GM12878 (cell line): ENCODE results near the gene LURAP1L. TPM values are rescaled to one million over a fixed set of nuclear protein-coding genes. Genes with fewer than 3 reads are reported as not detected.

Experiments used
- ATAC-seq: fragments of 200-7000 bp; cut with Tn5 transposase; 3 replicates; pipeline ENCODE4 v1.9.1; 2020; ENCODE audit warnings: mild to moderate bottlenecking, moderate library complexity
- BruUV-seq: library from RNA; stranded (reverse); fragments of 400-500 nt; replicated peaks from 2 replicates; lab custom pipeline; 2021; lab: Mats Ljungman, UMichigan
- CTCF ChIA-PET: fragments of 300-600 bp; sonication (Branson Sonifier 250); formaldehyde crosslinking; extraction: SDS; loops from one replicate; lab custom pipeline; 2021; ENCODE audit warnings: inconsistent platforms; lab: Yijun Ruan, JAX
- POLR2A ChIA-PET: fragments of 350-600 bp; formaldehyde crosslinking; extraction: SDS; loops from one replicate; lab custom pipeline; 2021; ENCODE audit warnings: inconsistent platforms; lab: Charles Lee
- RAD21 ChIA-PET: fragments of 300-600 bp; sonication (Branson Sonifier 250); formaldehyde crosslinking; loops from one replicate; lab custom pipeline; 2023; ENCODE audit warnings: antibody characterized with exemption; ENCODE audit not compliant: unreplicated experiment; lab: Charles Lee
- SMC1A ChIA-PET: fragments of 300-600 bp; sonication (Branson Sonifier 250); formaldehyde crosslinking; loops from one replicate; lab custom pipeline; 2023; ENCODE audit not compliant: unreplicated experiment, uncharacterized antibody; lab: Charles Lee
- DNase-seq: peaks from one replicate; pipeline ENCODE4 v3.0.0-alpha.2; 2011; ENCODE audit warnings: low read depth, low spot score
- FAIRE-seq: peaks from 3 replicates; lab custom pipeline; 2011; peaks lifted over from hg19 to GRCh38; lab: Jason Lieb, UNC
- H2AFZ ChIP-seq: 2 replicates; pipeline ENCODE4 v1.6.0; 2011; ENCODE audit warnings: low read depth, low read length, control low read depth; ENCODE audit not compliant: control insufficient read depth
- H3K27ac ChIP-seq: 2 replicates; pipeline ENCODE4 v1.5.1; 2011; ENCODE audit warnings: control low read depth; ENCODE audit not compliant: control insufficient read depth, insufficient read depth
- H3K27me3 ChIP-seq, 2 experiments: replicated peaks in 1 of 2; 2 replicates each; pipeline versions ENCODE4 v1.6.0 to v1.6.1; 2011; ENCODE audit warnings: low read length in 1 of 2; ENCODE audit not compliant: control insufficient read depth in 2 of 2, insufficient read depth in 2 of 2
- H3K36me3 ChIP-seq, 2 experiments: 2 replicates each; pipeline ENCODE4 v1.5.1; 2011; ENCODE audit warnings: low read length in 1 of 2; ENCODE audit not compliant: control insufficient read depth in 2 of 2, insufficient read depth in 2 of 2
- H3K4me1 ChIP-seq: 2 replicates; pipeline ENCODE4 v1.6.1; 2011; ENCODE audit warnings: mild to moderate bottlenecking, low read length, moderate library complexity, mixed read lengths; ENCODE audit not compliant: control insufficient read depth, insufficient read depth
- H3K4me2 ChIP-seq: 2 replicates; pipeline ENCODE4 v1.6.0; 2011; ENCODE audit warnings: control low read depth; ENCODE audit not compliant: control insufficient read depth, insufficient read depth
- H3K4me3 ChIP-seq: fragments of 200-600 bp; sonication (generic); 2 replicates; pipeline ENCODE4 v1.5.1; 2016
- H3K79me2 ChIP-seq: 2 replicates; pipeline ENCODE4 v1.6.0; 2011; ENCODE audit warnings: low read length; ENCODE audit not compliant: control insufficient read depth, insufficient read depth
- H3K9ac ChIP-seq: 2 replicates; pipeline ENCODE4 v1.8.0; 2011; ENCODE audit warnings: low read length, control low read depth, mixed read lengths; ENCODE audit not compliant: control insufficient read depth, insufficient read depth
- H3K9me3 ChIP-seq: replicated peaks from 3 replicates; pipeline ENCODE4 v1.5.1; 2011; ENCODE audit warnings: mild to moderate bottlenecking, low read length; ENCODE audit not compliant: control insufficient read depth, insufficient read depth
- H4K20me1 ChIP-seq: 2 replicates; pipeline ENCODE4 v1.6.0; 2011; ENCODE audit not compliant: control insufficient read depth, insufficient read depth
- ATF2 ChIP-seq: IDR thresholded peaks from 2 replicates; pipeline ENCODE4 v1.6.1; 2012; ENCODE audit warnings: low read length, inconsistent platforms
- ATF7 ChIP-seq: fragments of 450-650 bp; IDR thresholded peaks from 2 replicates; pipeline ENCODE4 v1.6.1; 2016; ENCODE audit warnings: low read depth, mild to moderate bottlenecking
- BACH1 ChIP-seq: fragments of 450-650 bp; IDR thresholded peaks from 2 replicates; pipeline ENCODE4 v1.6.1; 2017; ENCODE audit warnings: mild to moderate bottlenecking, borderline replicate concordance
- BMI1 ChIP-seq: fragments of 450-650 bp; IDR thresholded peaks from 2 replicates; pipeline ENCODE4 v1.6.1; 2016; ENCODE audit warnings: mild to moderate bottlenecking, moderate library complexity, borderline replicate concordance
- CBX5 ChIP-seq: sonication (generic); IDR thresholded peaks from 2 replicates; pipeline ENCODE4 v1.6.1; 2016; ENCODE audit warnings: low read depth, moderate library complexity, mild to moderate bottlenecking, inconsistent platforms
- CHD4 ChIP-seq: fragments of 200-600 bp; sonication (generic); IDR thresholded peaks from 2 replicates; pipeline ENCODE4 v1.6.1; 2016; ENCODE audit warnings: mild to moderate bottlenecking
- EZH2 ChIP-seq: IDR thresholded peaks from 2 replicates; pipeline ENCODE4 v1.6.1; 2012; ENCODE audit warnings: low read depth, mild to moderate bottlenecking, control low read depth, inconsistent platforms, low read length, borderline replicate concordance; ENCODE audit not compliant: control insufficient read depth
- GATAD2B ChIP-seq: fragments of 450-650 bp; conservative IDR thresholded peaks from 2 replicates; pipeline ENCODE4 v1.6.1; 2017; ENCODE audit warnings: low read depth, mild to moderate bottlenecking, moderate library complexity
- IKZF2 ChIP-seq, 2 experiments: fragments of 450-650 bp; IDR thresholded peaks; 2 replicates each; pipeline ENCODE4 v1.6.1; 2017; ENCODE audit warnings: mild to moderate bottlenecking in 2 of 2, moderate library complexity in 2 of 2
- PAX8 ChIP-seq: fragments of 450-650 bp; IDR thresholded peaks from 2 replicates; pipeline ENCODE4 v1.6.1; 2017; ENCODE audit warnings: mild to moderate bottlenecking, moderate library complexity
- POU2F2 ChIP-seq: IDR thresholded peaks from 3 replicates; pipeline ENCODE4 v1.6.1; 2011; ENCODE audit warnings: low read depth, mild to moderate bottlenecking, low read length, borderline replicate concordance
- RBBP5 ChIP-seq: fragments of 200-600 bp; sonication (generic); conservative IDR thresholded peaks from 2 replicates; pipeline ENCODE4 v1.6.1; 2016
- SIX5 ChIP-seq: IDR thresholded peaks from 2 replicates; pipeline ENCODE4 v1.6.1; 2011; ENCODE audit warnings: mild to moderate bottlenecking, low read depth, low read length, moderate library complexity; ENCODE audit not compliant: severe bottlenecking
- SMAD1 ChIP-seq: fragments of 450-650 bp; IDR thresholded peaks from 2 replicates; pipeline ENCODE4 v1.6.1; 2018; ENCODE audit warnings: mild to moderate bottlenecking, low read depth; ENCODE audit not compliant: partially characterized antibody
- ZNF24 ChIP-seq: fragments of 450-650 bp; IDR thresholded peaks from 2 replicates; pipeline ENCODE4 v1.6.1; 2017; ENCODE audit warnings: antibody characterized with exemption, mild to moderate bottlenecking
- in situ Hi-C: fragments of 300-500 bp; cut with MboI; formaldehyde crosslinking; loops from 9 replicates; pipeline ENCODE4 v1.14.3; 2018; ENCODE audit warnings: mixed read lengths
- intact Hi-C: fragments of 100-400 bp; cut with micrococcal nuclease; formaldehyde crosslinking; loops from one replicate; pipeline ENCODE4 v1.14.2; 2022; ENCODE audit not compliant: unreplicated experiment
- polyA plus RNA-seq, 11 experiments: library from polyadenylated mRNA; depleted of rRNA in 4 of 11; unstranded in 6 of 11; stranded (reverse) in 5 of 11; fragments of >200 nt; fragmentation: Nextera tagmentation in 4 of 11; fragmentation: Illumina TruSeq in 1 of 11; extraction: Ambion mirVana in 4 of 11; extraction: Trizol in 1 of 11; gene quantifications; 1 replicate in 1 of 11; 2 replicates in 10 of 11; pipeline versions ENCODE4 v1.2.1 to v1.2.3, GENCODE V29; 2011 to 2016; ENCODE audit warnings: inconsistent platforms in 2 of 11, missing spikeins in 2 of 11, low read depth in 1 of 11
- total RNA-seq, 4 experiments: library from RNA; depleted of rRNA in 3 of 4; stranded (reverse); fragments of >200 nt in 3 of 4; fragmentation: Illumina TruSeq in 1 of 4; extraction: Trizol in 1 of 4; gene quantifications; 2 replicates each; pipeline versions ENCODE4 v1.2.1 to v1.2.3, GENCODE V29; 2013 to 2021
- TF ChIP-seq, protein P1 (sequence below): fragments of 450-650 bp; IDR thresholded peaks from 2 replicates; pipeline ENCODE4 v1.6.1; 2017; ENCODE audit warnings: borderline replicate concordance
- TF ChIP-seq, protein P2 (sequence below): IDR thresholded peaks from 2 replicates; pipeline ENCODE4 v1.6.1; 2011; ENCODE audit warnings: borderline replicate concordance, low read depth, mild to moderate bottlenecking, moderate library complexity, mixed read lengths, low read length; ENCODE audit not compliant: insufficient read depth; ENCODE audit errors: extremely low read length
- TF ChIP-seq, protein P3 (sequence below): fragments of 450-650 bp; formaldehyde crosslinking; IDR thresholded peaks from 2 replicates; pipeline ENCODE4 v1.5.0; 2022; ENCODE audit warnings: mild to moderate bottlenecking, missing genetic modification characterization

LURAP1L gene
- total and polyA plus RNA-seq, 10 of the 15 experiments (the other 5 are each of a cell fraction or from before 2014, with no cell fraction given) = 0.19 to 3.7 (median 0.69) TPM

DNA sequence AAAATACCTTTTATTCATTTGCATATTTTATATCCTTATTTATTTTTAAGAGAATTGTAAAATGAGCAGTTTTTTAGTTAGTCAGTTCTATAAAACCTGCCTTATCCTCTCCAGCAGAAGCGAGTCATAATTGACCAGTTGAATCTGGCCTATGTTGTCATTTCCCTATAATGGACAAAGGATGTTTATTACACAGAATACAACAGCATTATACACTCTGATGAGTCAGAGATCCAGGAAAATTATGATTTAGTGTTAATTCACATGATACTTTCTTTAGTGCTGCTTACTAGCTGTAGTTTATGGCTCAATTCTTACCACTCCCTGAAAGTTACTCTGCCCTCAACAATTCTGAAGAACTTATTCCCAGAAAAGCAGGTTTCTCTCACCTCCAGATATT, 26.8 kb upstream of the LURAP1L start (continued):
- TF ChIP-seq, protein P1, sequence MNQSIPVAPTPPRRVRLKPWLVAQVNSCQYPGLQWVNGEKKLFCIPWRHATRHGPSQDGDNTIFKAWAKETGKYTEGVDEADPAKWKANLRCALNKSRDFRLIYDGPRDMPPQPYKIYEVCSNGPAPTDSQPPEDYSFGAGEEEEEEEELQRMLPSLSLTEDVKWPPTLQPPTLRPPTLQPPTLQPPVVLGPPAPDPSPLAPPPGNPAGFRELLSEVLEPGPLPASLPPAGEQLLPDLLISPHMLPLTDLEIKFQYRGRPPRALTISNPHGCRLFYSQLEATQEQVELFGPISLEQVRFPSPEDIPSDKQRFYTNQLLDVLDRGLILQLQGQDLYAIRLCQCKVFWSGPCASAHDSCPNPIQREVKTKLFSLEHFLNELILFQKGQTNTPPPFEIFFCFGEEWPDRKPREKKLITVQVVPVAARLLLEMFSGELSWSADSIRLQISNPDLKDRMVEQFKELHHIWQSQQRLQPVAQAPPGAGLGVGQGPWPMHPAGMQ = no peak
- no peak for TF ChIP-seq ATF2
- TF ChIP-seq IKZF2 (IDR thresholded peaks at IDR 0.05) = no peak
- TF ChIP-seq, protein P2, sequence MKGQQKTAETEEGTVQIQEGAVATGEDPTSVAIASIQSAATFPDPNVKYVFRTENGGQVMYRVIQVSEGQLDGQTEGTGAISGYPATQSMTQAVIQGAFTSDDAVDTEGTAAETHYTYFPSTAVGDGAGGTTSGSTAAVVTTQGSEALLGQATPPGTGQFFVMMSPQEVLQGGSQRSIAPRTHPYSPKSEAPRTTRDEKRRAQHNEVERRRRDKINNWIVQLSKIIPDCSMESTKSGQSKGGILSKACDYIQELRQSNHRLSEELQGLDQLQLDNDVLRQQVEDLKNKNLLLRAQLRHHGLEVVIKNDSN = no peak
- TF ChIP-seq GATAD2B = no peak
- TF ChIP-seq, all 136 proteins: peak for 0

GRCh38 chr9:12748954-12749353, 25.9 kb upstream of the LURAP1L start:
- no peaks in the 10 kb centered on the region for H3K36me3 ChIP-seq
- no peaks in the 10 kb centered on the region for H3K9me3 ChIP-seq
- intact Hi-C loops = no loop called here
- H3K4me2 ChIP-seq = no peak overlapping the region
- no peaks in the 10 kb centered on the region for H4K20me1 ChIP-seq
- DNase-seq (no peak), ATAC-seq (no peak), FAIRE-seq (no peak)
- in situ Hi-C loops = no loop called here
- CTCF ChIA-PET = interaction anchor here (0.5 to 0.9 kb wide), 2 partner anchors 11 to 190 kb away, joined by 3 read pairs; no protein-coding TSS in a partner anchor
- no peak overlapping the region for H3K4me3 ChIP-seq
- H3K27me3 ChIP-seq = no peaks in the 10 kb centered on the region
- H3K4me1 ChIP-seq = no peaks in the 10 kb centered on the region
- POLR2A ChIA-PET = no interaction called here
- no peaks in the 10 kb centered on the region for H3K79me2 ChIP-seq
- no peak overlapping the region for H3K27ac ChIP-seq
- no TSS peak for BruUV-seq
- SMC1A ChIA-PET = interaction anchor here (1.2 kb wide), 1 partner anchor 19 kb away, joined by 3 read pairs; no protein-coding TSS in a partner anchor
- no peak overlapping the region for H2AFZ ChIP-seq
- RAD21 ChIA-PET = no interaction called here
- no peak overlapping the region for H3K9ac ChIP-seq
- TF ChIP-seq BACH1 = no peak
- no peak for TF ChIP-seq ZNF24
- TF ChIP-seq EZH2 = no peak
- TF ChIP-seq SIX5 = no peak
- no peak for TF ChIP-seq BMI1
- no peak for TF ChIP-seq PAX8
- TF ChIP-seq SMAD1 = no peak
- no peak for TF ChIP-seq RBBP5
- no peak for TF ChIP-seq ATF7
- TF ChIP-seq POU2F2 = no peak
- TF ChIP-seq, protein P3, sequence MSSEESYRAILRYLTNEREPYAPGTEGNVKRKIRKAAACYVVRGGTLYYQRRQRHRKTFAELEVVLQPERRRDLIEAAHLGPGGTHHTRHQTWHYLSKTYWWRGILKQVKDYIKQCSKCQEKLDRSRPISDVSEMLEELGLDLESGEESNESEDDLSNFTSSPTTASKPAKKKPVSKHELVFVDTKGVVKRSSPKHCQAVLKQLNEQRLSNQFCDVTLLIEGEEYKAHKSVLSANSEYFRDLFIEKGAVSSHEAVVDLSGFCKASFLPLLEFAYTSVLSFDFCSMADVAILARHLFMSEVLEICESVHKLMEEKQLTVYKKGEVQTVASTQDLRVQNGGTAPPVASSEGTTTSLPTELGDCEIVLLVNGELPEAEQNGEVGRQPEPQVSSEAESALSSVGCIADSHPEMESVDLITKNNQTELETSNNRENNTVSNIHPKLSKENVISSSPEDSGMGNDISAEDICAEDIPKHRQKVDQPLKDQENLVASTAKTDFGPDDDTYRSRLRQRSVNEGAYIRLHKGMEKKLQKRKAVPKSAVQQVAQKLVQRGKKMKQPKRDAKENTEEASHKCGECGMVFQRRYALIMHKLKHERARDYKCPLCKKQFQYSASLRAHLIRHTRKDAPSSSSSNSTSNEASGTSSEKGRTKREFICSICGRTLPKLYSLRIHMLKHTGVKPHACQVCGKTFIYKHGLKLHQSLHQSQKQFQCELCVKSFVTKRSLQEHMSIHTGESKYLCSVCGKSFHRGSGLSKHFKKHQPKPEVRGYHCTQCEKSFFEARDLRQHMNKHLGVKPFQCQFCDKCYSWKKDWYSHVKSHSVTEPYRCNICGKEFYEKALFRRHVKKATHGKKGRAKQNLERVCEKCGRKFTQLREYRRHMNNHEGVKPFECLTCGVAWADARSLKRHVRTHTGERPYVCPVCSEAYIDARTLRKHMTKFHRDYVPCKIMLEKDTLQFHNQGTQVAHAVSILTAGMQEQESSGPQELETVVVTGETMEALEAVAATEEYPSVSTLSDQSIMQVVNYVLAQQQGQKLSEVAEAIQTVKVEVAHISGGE (CRISPR knock-in tag) = no peak
- TF ChIP-seq CBX5 = no peak
- no peak for TF ChIP-seq CHD4
